Stimulated activated naive CD8-positive, alpha-beta T cell treated with anti-CD3 and anti-CD28 coated beads, Interleukin-15, Interleukin-2, amounts not matched to agents 100 ng/mL and 50 ng/mL, for 24 hours (primary cell): ENCODE measurements around the gene GPS1.

Source experiments
- H3K27ac Mint-ChIP-seq: one replicate; pipeline ENCODE4 v1.8.0; 2021; ENCODE audit warnings: mild to moderate bottlenecking, mixed read lengths
- H3K27me3 Mint-ChIP-seq: one replicate; pipeline ENCODE4 v1.8.0; 2021; ENCODE audit warnings: mixed read lengths
- H3K36me3 Mint-ChIP-seq: one replicate; pipeline ENCODE4 v1.8.0; 2021; ENCODE audit warnings: low read depth, mixed read lengths
- H3K4me1 Mint-ChIP-seq: one replicate; pipeline ENCODE4 v1.8.0; 2021; ENCODE audit warnings: low read depth, mixed read lengths
- H3K4me3 Mint-ChIP-seq: one replicate; pipeline ENCODE4 v1.8.0; 2021; ENCODE audit warnings: mild to moderate bottlenecking, mixed read lengths
- H3K9me3 Mint-ChIP-seq: one replicate; pipeline ENCODE4 v1.8.0; 2021; ENCODE audit warnings: mixed read lengths

Gene GPS1

GRCh38 chr17:82105417-82105881 lies 53.8 kb downstream of the GPS1 start:
- peak overlapping the region; percentile 90 for H3K4me3 Mint-ChIP-seq
- H3K27me3 Mint-ChIP-seq, result no peaks in the 10 kb centered on the region
- no peaks in the 10 kb centered on the region for H3K36me3 Mint-ChIP-seq
- no peaks in the 10 kb centered on the region for H3K9me3 Mint-ChIP-seq
- peak overlapping the region; percentile 97 for H3K27ac Mint-ChIP-seq
- peaks cover 33% of the 10 kb centered on the region for H3K4me1 Mint-ChIP-seq

- no peaks in the 10 kb centered on the region for H3K27me3 Mint-ChIP-seq
- peak overlapping the region; percentile 97 for H3K27ac Mint-ChIP-seq
- H3K4me3 Mint-ChIP-seq, result peak overlapping the region; percentile 90
- no peaks in the 10 kb centered on the region for H3K9me3 Mint-ChIP-seq
- H3K4me1 Mint-ChIP-seq, result peaks cover 36% of the 10 kb centered on the region
- no peaks in the 10 kb centered on the region for H3K36me3 Mint-ChIP-seq
Measured at GRCh38 chr17:82105882-82106687, 54.4 kb downstream of the GPS1 start.

GRCh38 chr17:82106688-82107305 lies 55.1 kb downstream of the GPS1 start:
- Mint-ChIP-seq H3K27ac (peak overlapping the region; percentile 97), H3K4me1 (peaks cover 36% of the 10 kb centered on the region), H3K9me3 (no peaks in the 10 kb centered on the region), H3K4me3 (peak overlapping the region; percentile 90), H3K36me3 (no peaks in the 10 kb centered on the region), H3K27me3 (no peaks in the 10 kb centered on the region)
